Spleen (tissue), 11 donors: ENCODE measurements around the gene SUPV3L1. TPM values are rescaled to one million over a fixed set of nuclear protein-coding genes. Genes with fewer than 3 reads are reported as not detected.
A peak's percentile ranks its signal among the peaks of the same experiment; 100 is the strongest.

ENCODE experiments used
- DNase-seq: peaks from one replicate; pipeline ENCODE4 v3.0.0-alpha.2; 2020
- H3K27ac ChIP-seq, 8 donors: fragments of 200-600 bp; sonication (generic) in 7 of 8; 1 replicate in 4 of 8; 2 replicates in 4 of 8; pipeline versions ENCODE4 v1.5.0 to v1.8.0; 2016 to 2021; ENCODE audit warnings: inconsistent platforms in 4 of 8, mild to moderate bottlenecking in 4 of 8, moderate library complexity in 1 of 8
- H3K27me3 ChIP-seq, 7 donors: fragments of 200-600 bp; sonication (generic) in 6 of 7; replicated peaks in 1 of 7; 1 replicate in 4 of 7; 2 replicates in 3 of 7; pipeline versions ENCODE4 v1.5.0 to v1.8.0; 2016 to 2021; ENCODE audit warnings: inconsistent platforms in 3 of 7, mild to moderate bottlenecking in 1 of 7
- H3K36me3 ChIP-seq, 6 donors: fragments of 200-600 bp; sonication (generic) in 5 of 6; 1 replicate in 4 of 6; 2 replicates in 2 of 6; pipeline versions ENCODE4 v1.5.0 to v1.8.0; 2016 to 2021; ENCODE audit warnings: inconsistent platforms in 2 of 6
- H3K4me1 ChIP-seq, 6 donors: fragments of 200-600 bp; sonication (generic) in 5 of 6; 1 replicate in 3 of 6; 2 replicates in 3 of 6; pipeline versions ENCODE4 v1.5.0 to v1.8.0; 2016 to 2021; ENCODE audit warnings: inconsistent platforms in 3 of 6
- H3K4me3 ChIP-seq, 8 donors: fragments of 200-600 bp; sonication (generic) in 7 of 8; 1 replicate in 4 of 8; 2 replicates in 4 of 8; pipeline versions ENCODE4 v1.5.0 to v1.8.0; 2016 to 2021; ENCODE audit warnings: inconsistent platforms in 4 of 8, mild to moderate bottlenecking in 4 of 8, moderate library complexity in 2 of 8
- H3K9me3 ChIP-seq, 8 donors: fragments of 200-600 bp; sonication (generic) in 7 of 8; 1 replicate in 4 of 8; 2 replicates in 4 of 8; pipeline versions ENCODE4 v1.5.0 to v1.8.0; 2016 to 2021; ENCODE audit warnings: inconsistent platforms in 4 of 8
- POLR2A ChIP-seq, 3 donors: fragments of 450-650 bp; IDR thresholded peaks; one replicate each; pipeline ENCODE4 v1.5.1; 2017; ENCODE audit warnings: antibody characterized with exemption in 3 of 3, mild to moderate bottlenecking in 1 of 3
- POLR2AphosphoS5 ChIP-seq, 3 donors: sonication (generic); formaldehyde crosslinking; IDR thresholded peaks; one replicate each; pipeline ENCODE4 v1.5.1; 2017; ENCODE audit warnings: antibody characterized with exemption in 3 of 3
- WGBS, 5 donors: extraction: QIAGEN DNeasy Blood & Tissue Kit in 3 of 5; methylation state at CpG; one replicate each; pipeline versions ENCODE4 v1.1.5 to v1.1.7; 2013 to 2018; 5-methylcytosine and 5-hydroxymethylcytosine counted together
- intact Hi-C: fragments of 100-400 bp; cut with DNase I; formaldehyde crosslinking; loops from one replicate; pipeline ENCODE4 v1.15.0; 2023; ENCODE audit warnings: low total_unique reads
- polyA plus RNA-seq, 3 donors: library from polyadenylated mRNA; stranded (reverse); fragments of 200-250 nt; gene quantifications; one replicate each; pipeline ENCODE4 v1.2.1, GENCODE V29; 2013
- total RNA-seq, 7 donors: library from RNA; depleted of rRNA in 3 of 7; stranded (reverse); fragments of >200 nt in 3 of 7; fragmentation: NEBNext Ultra II Directional in 4 of 7; extraction: Animal tissue kit (Norgen Biotek cat#: 25700) in 4 of 7; gene quantifications; one replicate each; pipeline versions ENCODE4 v1.1.0 to v1.2.1, GENCODE V29; 2016 to 2021
- TF ChIP-seq, protein P1 (sequence below), 11 experiments: fragments of 200-600 bp in 7 of 11; fragments of 450-650 bp in 4 of 11; sonication (generic) in 4 of 11; IDR thresholded peaks in 8 of 11; conservative IDR thresholded peaks in 3 of 11; 1 replicate in 7 of 11; 2 replicates in 4 of 11; pipeline versions ENCODE4 v1.4.0 to v1.8.0; 2016 to 2021; ENCODE audit warnings: antibody characterized with exemption in 11 of 11, inconsistent platforms in 4 of 11, mild to moderate bottlenecking in 1 of 11
- donor health status: healthy with polysubstance abuse.
- donor health status: DM: no; HTN: no; CAD: no; lungs with moderate emphysema.
- donor health status: DM: no; HTN: no; CAD: no.
- donor health status: Bipolar disorder and iron deficiency.
- donor health status: healthy.
- donor health status: DM: no; HTN: no; CAD: no.
- donor health status: DM: yes; HTN: yes; CAD: no.

Gene SUPV3L1
- total and polyA plus RNA-seq, 10 donors, result 24.2 to 95.6 (median 36.1) TPM

DNA sequence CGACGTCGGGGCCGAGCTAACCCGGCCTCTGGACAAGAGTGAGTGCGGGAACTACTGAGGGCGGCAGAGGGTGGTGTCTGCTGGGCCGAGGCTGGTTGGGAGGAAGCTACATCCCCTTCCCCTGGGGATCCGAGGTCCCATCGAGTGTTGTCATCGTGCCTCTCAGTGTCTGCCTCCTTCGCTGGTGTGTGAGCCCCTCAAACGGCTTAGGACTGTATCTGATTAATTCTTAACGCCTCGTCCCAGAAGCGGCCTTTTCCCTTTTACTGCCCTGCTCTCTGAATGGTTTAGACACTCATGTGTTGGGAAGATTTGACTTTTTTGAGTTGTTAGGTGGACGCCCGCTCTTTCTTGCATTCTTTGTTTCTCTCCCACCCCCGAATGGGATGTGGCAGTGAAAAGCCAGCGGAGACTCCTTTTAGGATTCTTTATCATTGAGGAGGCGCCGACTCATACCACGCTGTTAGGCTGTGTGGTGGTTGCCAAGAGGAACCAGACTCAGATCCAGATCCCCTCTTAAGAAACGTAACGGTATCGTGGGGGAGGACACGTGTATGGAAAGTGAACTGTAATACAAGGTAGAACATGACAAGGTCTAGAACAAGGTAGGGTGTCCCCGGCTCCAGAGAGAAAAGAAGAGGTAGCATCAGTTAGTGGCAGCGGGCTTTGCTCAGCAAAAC lies 631 bp downstream of the SUPV3L1 start:
- Histone ChIP-seq H3K4me3 (peak overlapping the region; percentile 91 to 100 (median 94)), H3K9me3 (no peaks in the 10 kb centered on the region), H3K36me3 (peaks cover 0 to 34% (median 14%) of the 10 kb centered on the region in 6 donors), H3K4me1 (peaks cover 24 to 58% (median 38%) of the 10 kb centered on the region in 6 donors), H3K27ac (peak overlapping the region; percentile 92 to 98 (median 93)), H3K27me3 (no peaks in the 10 kb centered on the region)
- TF ChIP-seq POLR2A (IDR thresholded peaks at IDR 0.05) (no peak), POLR2AphosphoS5 (IDR thresholded peaks at IDR 0.05) (no peak)
- TF ChIP-seq, protein P1, sequence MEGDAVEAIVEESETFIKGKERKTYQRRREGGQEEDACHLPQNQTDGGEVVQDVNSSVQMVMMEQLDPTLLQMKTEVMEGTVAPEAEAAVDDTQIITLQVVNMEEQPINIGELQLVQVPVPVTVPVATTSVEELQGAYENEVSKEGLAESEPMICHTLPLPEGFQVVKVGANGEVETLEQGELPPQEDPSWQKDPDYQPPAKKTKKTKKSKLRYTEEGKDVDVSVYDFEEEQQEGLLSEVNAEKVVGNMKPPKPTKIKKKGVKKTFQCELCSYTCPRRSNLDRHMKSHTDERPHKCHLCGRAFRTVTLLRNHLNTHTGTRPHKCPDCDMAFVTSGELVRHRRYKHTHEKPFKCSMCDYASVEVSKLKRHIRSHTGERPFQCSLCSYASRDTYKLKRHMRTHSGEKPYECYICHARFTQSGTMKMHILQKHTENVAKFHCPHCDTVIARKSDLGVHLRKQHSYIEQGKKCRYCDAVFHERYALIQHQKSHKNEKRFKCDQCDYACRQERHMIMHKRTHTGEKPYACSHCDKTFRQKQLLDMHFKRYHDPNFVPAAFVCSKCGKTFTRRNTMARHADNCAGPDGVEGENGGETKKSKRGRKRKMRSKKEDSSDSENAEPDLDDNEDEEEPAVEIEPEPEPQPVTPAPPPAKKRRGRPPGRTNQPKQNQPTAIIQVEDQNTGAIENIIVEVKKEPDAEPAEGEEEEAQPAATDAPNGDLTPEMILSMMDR (IDR thresholded peaks at IDR 0.05 in 8 of 11, conservative IDR thresholded peaks at IDR 0.05 in 3 of 11), result no peak
- no peak for DNase-seq
- 3 to 4% (median 4%) methylated on average over 27 to 29 of the region's 29 CpGs for WGBS, 5 donors
- intact Hi-C loops, result no loop called here

DNA sequence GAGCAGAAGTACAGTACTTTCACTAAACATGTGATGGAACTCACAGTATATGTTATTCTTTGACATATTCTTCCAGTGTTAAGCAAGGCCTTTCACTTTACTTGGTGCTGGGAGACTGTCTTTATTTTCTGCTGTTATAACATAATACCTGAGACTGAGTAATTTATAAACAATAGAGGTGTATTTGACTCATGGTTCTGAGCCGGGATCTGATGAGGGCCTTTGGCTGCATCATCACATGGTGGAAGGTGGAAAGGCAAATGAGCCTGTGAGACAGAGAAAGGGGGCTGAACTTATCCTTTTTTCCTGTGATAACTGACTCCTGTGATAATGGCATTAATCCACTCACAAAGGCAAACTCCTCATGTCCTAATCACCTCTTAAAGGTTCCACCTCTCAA lies 1.4 kb downstream of the SUPV3L1 start:
- intact Hi-C loops, result no loop called here
- no peak for DNase-seq
- H3K9me3 ChIP-seq, result no peaks in the 10 kb centered on the region
- peaks cover 0 to 42% (median 22%) of the 10 kb centered on the region in 6 donors for H3K36me3 ChIP-seq
- H3K27me3 ChIP-seq, result no peaks in the 10 kb centered on the region
- no peak for TF ChIP-seq POLR2A (IDR thresholded peaks at IDR 0.05)
- TF ChIP-seq POLR2AphosphoS5 (IDR thresholded peaks at IDR 0.05), result no peak
- WGBS, 5 donors, result 52 to 88% (median 77%) methylated on average over 1 of the region's 1 CpG
- H3K4me3 ChIP-seq, result peak overlapping the region in 7 of 8 donors; percentile 91 to 100 (median 95)
- H3K27ac ChIP-seq, result no peak overlapping the region
- peaks cover 24 to 58% (median 38%) of the 10 kb centered on the region in 6 donors for H3K4me1 ChIP-seq

DNA sequence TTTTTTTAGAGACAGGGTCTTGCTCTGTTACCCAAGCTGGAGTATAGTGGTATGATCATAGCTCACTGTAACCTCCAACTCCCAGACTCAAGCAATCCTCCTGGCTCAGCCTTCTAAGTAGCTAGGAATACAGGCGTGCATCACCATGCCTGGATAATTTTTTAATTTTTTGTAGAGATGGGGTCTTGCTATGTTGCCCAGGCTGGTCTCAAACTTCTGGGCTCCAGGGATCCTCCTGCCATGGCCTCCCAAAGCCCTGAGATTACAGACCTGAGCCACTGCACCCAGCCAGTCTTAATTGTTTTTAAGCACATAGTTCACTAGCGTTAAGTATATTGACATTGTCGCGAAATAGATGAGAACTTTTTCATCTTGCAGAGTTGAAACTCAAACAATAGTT lies 2.0 kb downstream of the SUPV3L1 start:
- TF ChIP-seq, protein P1 (IDR thresholded peaks at IDR 0.05 in 8 of 11, conservative IDR thresholded peaks at IDR 0.05 in 3 of 11), result no peak
- no peak for TF ChIP-seq POLR2AphosphoS5 (IDR thresholded peaks at IDR 0.05)
- no peak for TF ChIP-seq POLR2A (IDR thresholded peaks at IDR 0.05)
- H3K9me3 ChIP-seq, result no peaks in the 10 kb centered on the region
- no peak overlapping the region for H3K27ac ChIP-seq
- DNase-seq, result no peak
- no peaks in the 10 kb centered on the region for H3K27me3 ChIP-seq
- peaks cover 0 to 48% (median 28%) of the 10 kb centered on the region in 6 donors for H3K36me3 ChIP-seq
- intact Hi-C loops, result no loop called here
- H3K4me1 ChIP-seq, result peaks cover 24 to 58% (median 38%) of the 10 kb centered on the region in 6 donors
- H3K4me3 ChIP-seq, result peak overlapping the region in 1 of 8 donors; percentile 100
- 93 to 97% (median 95%) methylated on average over 4 of the region's 4 CpGs for WGBS, 5 donors

DNA sequence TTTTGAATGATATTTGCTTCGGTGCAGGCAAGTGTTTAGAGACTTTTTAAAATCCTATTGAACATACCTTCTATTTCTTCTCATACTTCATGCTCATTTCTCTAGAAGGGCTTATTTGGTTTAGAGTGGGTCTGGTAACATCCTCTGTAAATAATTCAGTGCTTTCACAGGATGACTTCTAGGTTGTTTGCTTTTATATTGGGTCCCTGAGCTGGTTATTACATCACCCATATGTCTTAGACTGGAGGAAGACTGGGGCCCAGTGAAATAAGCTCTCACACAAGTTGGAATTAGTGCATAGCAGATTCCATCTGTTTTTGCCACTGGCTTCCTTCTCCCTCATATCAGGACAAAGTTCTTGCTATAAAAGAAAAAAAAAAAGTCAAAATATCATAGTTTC lies 6.5 kb downstream of the SUPV3L1 start:
- DNase-seq, result no peak
- H3K36me3 ChIP-seq, result peaks cover 0 to 93% (median 66%) of the 10 kb centered on the region in 6 donors
- intact Hi-C loops, result no loop called here
- no peaks in the 10 kb centered on the region for H3K27me3 ChIP-seq
- TF ChIP-seq POLR2A (IDR thresholded peaks at IDR 0.05) (no peak), POLR2AphosphoS5 (IDR thresholded peaks at IDR 0.05) (no peak)
- TF ChIP-seq, protein P1 (IDR thresholded peaks at IDR 0.05 in 8 of 11, conservative IDR thresholded peaks at IDR 0.05 in 3 of 11), result no peak
- 92 to 98% (median 95%) methylated on average over 1 of the region's 1 CpG for WGBS, 5 donors
- no peak overlapping the region for H3K4me3 ChIP-seq
- peaks cover 11 to 36% (median 19%) of the 10 kb centered on the region in 6 donors for H3K4me1 ChIP-seq
- H3K9me3 ChIP-seq, result no peaks in the 10 kb centered on the region
- H3K27ac ChIP-seq, result no peak overlapping the region
